SK-N-SH treated with all-trans-retinoic acid at 6 μM for 48 hours (cell line): ENCODE results near the gene TBL1XR1.

ENCODE experiments used
- ISL1 ChIP-seq: fragments of 250-450 bp; sonication (Bioruptor Pico); IDR thresholded peaks from 2 replicates; pipeline ENCODE4 v2.1.2; 2022; ENCODE audit warnings: mild to moderate bottlenecking, moderate library complexity
- TOX ChIP-seq: fragments of 250-450 bp; sonication (Bioruptor Pico); IDR thresholded peaks from 2 replicates; pipeline ENCODE4 v1.8.0; 2021; ENCODE audit warnings: mild to moderate bottlenecking, moderate library complexity, borderline replicate concordance
- ZFP3 ChIP-seq: fragments of 250-450 bp; sonication (Bioruptor Pico); IDR thresholded peaks from 2 replicates; pipeline ENCODE4 v1.5.0; 2020; ENCODE audit warnings: mild to moderate bottlenecking, moderate library complexity
- ZFP30 ChIP-seq: fragments of 450-650 bp; formaldehyde crosslinking; IDR thresholded peaks from 2 replicates; pipeline ENCODE4 v1.5.0; 2022; ENCODE audit warnings: mild to moderate bottlenecking, moderate library complexity
- ZNF565 ChIP-seq: fragments of 450-650 bp; formaldehyde crosslinking; conservative IDR thresholded peaks from 2 replicates; pipeline ENCODE4 v1.5.0; 2020; ENCODE audit warnings: low read depth, mild to moderate bottlenecking, moderate library complexity
- TF ChIP-seq, protein P1 (sequence below): fragments of 250-450 bp; sonication (Bioruptor Pico); IDR thresholded peaks from 2 replicates; pipeline ENCODE4 v1.8.0; 2020; ENCODE audit warnings: mild to moderate bottlenecking, moderate library complexity, borderline replicate concordance

DNA sequence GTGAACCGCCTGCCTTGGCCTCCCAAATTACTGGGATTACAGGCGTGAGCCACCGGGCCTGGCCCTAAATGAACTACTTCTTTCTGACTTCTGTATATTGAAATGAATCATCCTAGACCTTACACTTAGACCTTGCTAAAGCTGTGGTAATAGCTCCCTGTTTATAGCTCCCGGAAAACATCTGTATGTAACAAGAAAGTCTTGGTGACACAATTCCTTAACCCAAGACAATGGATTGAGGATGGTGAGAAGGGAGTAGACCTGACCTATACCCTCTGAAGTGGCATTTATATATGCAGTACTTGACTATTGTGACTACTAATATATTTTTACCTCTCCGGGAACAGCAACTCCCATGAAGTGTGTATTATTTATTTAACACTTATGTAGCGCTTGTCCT lies 48.0 kb upstream of the TBL1XR1 start:
- TF ChIP-seq ISL1 (CRISPR knock-in tag) (no peak), ZNF565 (CRISPR knock-in tag) (no peak), TOX (CRISPR knock-in tag) (no peak), ZFP30 (CRISPR knock-in tag) (no peak), ZFP3 (CRISPR knock-in tag) (no peak)
- TF ChIP-seq, protein P1, sequence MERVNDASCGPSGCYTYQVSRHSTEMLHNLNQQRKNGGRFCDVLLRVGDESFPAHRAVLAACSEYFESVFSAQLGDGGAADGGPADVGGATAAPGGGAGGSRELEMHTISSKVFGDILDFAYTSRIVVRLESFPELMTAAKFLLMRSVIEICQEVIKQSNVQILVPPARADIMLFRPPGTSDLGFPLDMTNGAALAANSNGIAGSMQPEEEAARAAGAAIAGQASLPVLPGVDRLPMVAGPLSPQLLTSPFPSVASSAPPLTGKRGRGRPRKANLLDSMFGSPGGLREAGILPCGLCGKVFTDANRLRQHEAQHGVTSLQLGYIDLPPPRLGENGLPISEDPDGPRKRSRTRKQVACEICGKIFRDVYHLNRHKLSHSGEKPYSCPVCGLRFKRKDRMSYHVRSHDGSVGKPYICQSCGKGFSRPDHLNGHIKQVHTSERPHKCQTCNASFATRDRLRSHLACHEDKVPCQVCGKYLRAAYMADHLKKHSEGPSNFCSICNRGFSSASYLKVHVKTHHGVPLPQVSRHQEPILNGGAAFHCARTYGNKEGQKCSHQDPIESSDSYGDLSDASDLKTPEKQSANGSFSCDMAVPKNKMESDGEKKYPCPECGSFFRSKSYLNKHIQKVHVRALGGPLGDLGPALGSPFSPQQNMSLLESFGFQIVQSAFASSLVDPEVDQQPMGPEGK (CRISPR knock-in tag) = no peak
